ENCODE data around the gene LHX2.

- TF ChIP-seq FOXO4 (CRISPR knock-in tag; IDR thresholded peaks at IDR 0.05), result no peak
- no peak for TF ChIP-seq EP300 (IDR thresholded peaks at IDR 0.05; ENCODE audit: low read length)
- no peak for TF ChIP-seq MYC (IDR thresholded peaks at IDR 0.05; ENCODE audit: low read depth, low read length)
- no peak for TF ChIP-seq MYC (CRISPR knock-in tag; IDR thresholded peaks at IDR 0.05; ENCODE audit: borderline replicate concordance, low read depth)
- TF ChIP-seq CREM (IDR thresholded peaks at IDR 0.05; ENCODE audit: low read depth), result no peak
- no peak for TF ChIP-seq TCF7L2 (IDR thresholded peaks at IDR 0.05; ENCODE audit: low read depth, low read length)
- no peak for TF ChIP-seq CTCF (IDR thresholded peaks at IDR 0.05 in 2 of 3, conservative IDR thresholded peaks at IDR 0.05 in 1 of 3; ENCODE audit: insufficient read depth in 2 of 3, low read depth in 1 of 3, low read length in 3 of 3)
- no peak for TF ChIP-seq KLF6 (CRISPR knock-in tag; IDR thresholded peaks at IDR 0.05; ENCODE audit: borderline replicate concordance)
These were observed 39.4 kb downstream of the LHX2 start for GRCh38 chr9:124050955-124051354.
